GM23338 (cell line): ENCODE measurements around the gene GK. TPM values are rescaled to one million over a fixed set of nuclear protein-coding genes. Genes with fewer than 3 reads are reported as not detected.

ENCODE experiments used
- ATAC-seq: fragments of 200-7000 bp; cut with Tn5 transposase; 3 replicates; pipeline ENCODE4 v1.9.1; 2020
- DNase-seq: peaks from one replicate; pipeline ENCODE4 v3.0.0-alpha.2; 2015; ENCODE audit warnings: low spot score
- H2AFZ ChIP-seq: fragments of 200-600 bp; sonication (generic); 2 replicates; pipeline ENCODE4 v1.8.0; 2016; ENCODE audit warnings: antibody characterized with exemption, mild to moderate bottlenecking, moderate library complexity
- H3F3A ChIP-seq: fragments of 200-600 bp; sonication (generic); replicated peaks from 2 replicates; pipeline ENCODE4 v1.8.0; 2017; ENCODE audit warnings: antibody characterized with exemption, mixed run types, low read depth
- H3K27ac ChIP-seq: fragments of 200-600 bp; sonication (generic); 2 replicates; pipeline ENCODE4 v1.6.1; 2016; ENCODE audit warnings: low read depth
- H3K27me3 ChIP-seq: fragments of 200-600 bp; sonication (generic); 2 replicates; pipeline ENCODE4 v1.8.0; 2016; ENCODE audit warnings: mild to moderate bottlenecking, mixed run types, moderate library complexity; ENCODE audit not compliant: insufficient read depth
- H3K36me3 ChIP-seq: fragments of 200-600 bp; sonication (generic); 2 replicates; pipeline ENCODE4 v1.8.0; 2016; ENCODE audit warnings: mild to moderate bottlenecking; ENCODE audit not compliant: insufficient read depth
- H3K4me1 ChIP-seq: fragments of 200-600 bp; sonication (generic); 2 replicates; pipeline ENCODE4 v1.8.0; 2016; ENCODE audit warnings: mild to moderate bottlenecking, moderate library complexity; ENCODE audit not compliant: insufficient read depth
- H3K4me2 ChIP-seq: fragments of 200-600 bp; sonication (generic); 2 replicates; pipeline ENCODE4 v1.7.1; 2017; ENCODE audit warnings: mixed run types
- H3K4me3 ChIP-seq: fragments of 200-600 bp; sonication (generic); 2 replicates; pipeline ENCODE4 v1.6.1; 2016; ENCODE audit warnings: mixed run types
- H3K79me2 ChIP-seq: fragments of 200-600 bp; sonication (generic); replicated peaks from 2 replicates; pipeline ENCODE4 v1.8.0; 2017; ENCODE audit warnings: mild to moderate bottlenecking; ENCODE audit not compliant: insufficient read depth
- H3K9me2 ChIP-seq: fragments of 200-600 bp; sonication (generic); 2 replicates; pipeline ENCODE4 v1.8.0; 2017; ENCODE audit not compliant: insufficient read depth
- H4K20me1 ChIP-seq: fragments of 200-600 bp; sonication (generic); replicated peaks from 2 replicates; pipeline ENCODE4 v1.8.0; 2017; ENCODE audit warnings: mild to moderate bottlenecking; ENCODE audit not compliant: insufficient read depth
- H3K27ac Mint-ChIP-seq: 2 replicates; pipeline ENCODE4 v1.8.0; 2020; ENCODE audit warnings: inconsistent platforms, mild to moderate bottlenecking, moderate library complexity, mixed read lengths
- H3K27me3 Mint-ChIP-seq: 3 replicates; pipeline ENCODE4 v1.8.0; 2022; ENCODE audit warnings: low read depth, mild to moderate bottlenecking, moderate library complexity, mixed read lengths, inconsistent platforms; ENCODE audit not compliant: insufficient read depth, poor library complexity
- H3K36me3 Mint-ChIP-seq: 3 replicates; pipeline ENCODE4 v1.8.0; 2021; ENCODE audit warnings: low read depth, mild to moderate bottlenecking, inconsistent platforms, moderate library complexity, mixed read lengths
- H3K4me1 Mint-ChIP-seq: 3 replicates; pipeline ENCODE4 v1.8.0; 2020; ENCODE audit warnings: mild to moderate bottlenecking, inconsistent platforms, mixed read lengths
- H3K4me3 Mint-ChIP-seq: 3 replicates; pipeline ENCODE4 v1.8.0; 2021; ENCODE audit warnings: moderate library complexity, mild to moderate bottlenecking, inconsistent platforms, mixed read lengths
- H3K9me3 Mint-ChIP-seq: 3 replicates; pipeline ENCODE4 v1.8.0; 2020; ENCODE audit warnings: moderate library complexity, mild to moderate bottlenecking, inconsistent platforms, mixed read lengths
- CREB1 ChIP-seq: fragments of 250-450 bp; sonication (Bioruptor Pico); IDR thresholded peaks from 2 replicates; pipeline ENCODE4 v1.5.0; 2020; ENCODE audit warnings: low read depth, mild to moderate bottlenecking, moderate library complexity
- CTCF ChIP-seq, 2 experiments: fragments of 200-600 bp in 1 of 2; sonication (generic) in 1 of 2; conservative IDR thresholded peaks; 2 replicates each; pipeline versions ENCODE4 v1.5.1 to v1.6.1; 2016 to 2017; ENCODE audit warnings: antibody characterized with exemption in 2 of 2, low read depth in 2 of 2, mild to moderate bottlenecking in 2 of 2, moderate library complexity in 1 of 2
- ETS1 ChIP-seq: IDR thresholded peaks from 2 replicates; pipeline ENCODE4 v1.6.1; 2016; ENCODE audit warnings: antibody characterized with exemption
- EZH2 ChIP-seq: fragments of 200-600 bp; sonication (generic); IDR thresholded peaks from one replicate; pipeline ENCODE4 v1.8.0; 2017; ENCODE audit warnings: antibody characterized with exemption, mild to moderate bottlenecking, low read depth; ENCODE audit not compliant: unreplicated experiment
- EZH2phosphoT487 ChIP-seq: fragments of 200-600 bp; sonication (generic); IDR thresholded peaks from one replicate; pipeline ENCODE4 v1.8.1; 2018; ENCODE audit warnings: antibody characterized with exemption; ENCODE audit not compliant: unreplicated experiment
- JUNB ChIP-seq: IDR thresholded peaks from one replicate; pipeline ENCODE4 v1.6.1; 2016; ENCODE audit warnings: antibody characterized with exemption; ENCODE audit not compliant: unreplicated experiment
- NANOG ChIP-seq: IDR thresholded peaks from 2 replicates; pipeline ENCODE4 v1.6.1; 2016; ENCODE audit warnings: antibody characterized with exemption, borderline replicate concordance
- POLR2AphosphoS5 ChIP-seq: IDR thresholded peaks from 2 replicates; pipeline ENCODE4 v1.6.1; 2016; ENCODE audit warnings: antibody characterized with exemption, low read depth
- REST ChIP-seq: IDR thresholded peaks from one replicate; pipeline ENCODE4 v1.6.1; 2018; ENCODE audit warnings: antibody characterized with exemption; ENCODE audit not compliant: unreplicated experiment
- STAT1 ChIP-seq: IDR thresholded peaks from one replicate; pipeline ENCODE4 v1.6.1; 2016; ENCODE audit warnings: antibody characterized with exemption; ENCODE audit not compliant: unreplicated experiment
- ZNF114 ChIP-seq: fragments of 250-450 bp; sonication (Bioruptor Pico); IDR thresholded peaks from 2 replicates; pipeline ENCODE4 v1.5.0; 2020; ENCODE audit warnings: mild to moderate bottlenecking, moderate library complexity
- ZNF331 ChIP-seq: fragments of 250-450 bp; sonication (Bioruptor Pico); IDR thresholded peaks from 2 replicates; pipeline ENCODE4 v1.5.0; 2020; ENCODE audit warnings: low read depth, mild to moderate bottlenecking, moderate library complexity
- ZNF462 ChIP-seq: fragments of 250-450 bp; sonication (Bioruptor Pico); IDR thresholded peaks from 2 replicates; pipeline ENCODE4 v1.5.0; 2020; ENCODE audit warnings: mild to moderate bottlenecking, moderate library complexity
- polyA plus RNA-seq: library from polyadenylated mRNA; unstranded; fragments of >200 nt; fragmentation: Nextera tagmentation; extraction: Ambion mirVana; gene quantifications from 2 replicates; pipeline ENCODE4 v1.2.1, GENCODE V29; 2016
- total RNA-seq: library from RNA; depleted of rRNA; stranded (reverse); fragments of >200 nt; shearing (Covaris generic); gene quantifications from 2 replicates; pipeline ENCODE4 v1.2.3, GENCODE V29; 2014

GK gene
- total and polyA plus RNA-seq, 2 experiments from 2014 or later, result 8.4 to 10.8 TPM

GRCh38 chrX:30637874-30638815, 15.1 kb upstream of the GK start:
- Histone ChIP-seq H3K36me3 (no peaks in the 10 kb centered on the region), H3K27me3 (no peaks in the 10 kb centered on the region), H2AFZ (no peak overlapping the region), H3K27ac (no peak overlapping the region), H3F3A (no peaks in the 10 kb centered on the region), H3K4me2 (no peak overlapping the region), H3K4me3 (no peak overlapping the region), H3K79me2 (no peaks in the 10 kb centered on the region), H3K4me1 (no peaks in the 10 kb centered on the region), H4K20me1 (no peaks in the 10 kb centered on the region), H3K9me2 (no peaks in the 10 kb centered on the region)
- TF ChIP-seq EZH2phosphoT487 (no peak), JUNB (no peak), EZH2 (no peak), STAT1 (no peak), POLR2AphosphoS5 (no peak), ETS1 (no peak), CTCF (conservative IDR thresholded peaks at IDR 0.05; ENCODE audit: low read depth in 2 of 2) (no peak), ZNF331 (CRISPR knock-in tag) (no peak), CREB1 (CRISPR knock-in tag) (no peak), ZNF462 (CRISPR knock-in tag) (no peak), REST (no peak), ZNF114 (no peak), NANOG (no peak)
- Mint-ChIP-seq H3K4me3 (no peak overlapping the region), H3K27ac (no peak overlapping the region), H3K9me3 (peaks cover 6% of the 10 kb centered on the region; the same call in 2 of the 3 replicates), H3K27me3 (no peaks in the 10 kb centered on the region), H3K4me1 (no peaks in the 10 kb centered on the region), H3K36me3 (no peaks in the 10 kb centered on the region)
- ATAC-seq, result no peak
- no peak for DNase-seq
